Right cardiac atrium (tissue), 5 donors: ENCODE results near the gene GOLGA6C. TPM values are rescaled to one million over a fixed set of nuclear protein-coding genes. Genes with fewer than 3 reads are reported as not detected.
"Not testable (repeated sequence)": the region's sequence is repeated elsewhere in the genome, so short reads cannot be mapped to it uniquely, and the experiment has no call there.

Experiments used
- ATAC-seq, 2 donors: fragments of 200-7000 bp; cut with Tn5 transposase; one replicate each; pipeline versions ENCODE4 v1.8.0 to v1.9.1; 2020; ENCODE audit warnings: moderate library complexity in 2 of 2, mild to moderate bottlenecking in 1 of 2
- DNase-seq, 3 donors: peaks; one replicate each; pipeline ENCODE4 v3.0.0-alpha.2; 2020
- H3K27ac ChIP-seq: one replicate; pipeline ENCODE4 v1.5.1; 2013; ENCODE audit warnings: mild to moderate bottlenecking, low read length, control low read depth, moderate library complexity
- H3K27me3 ChIP-seq: one replicate; pipeline ENCODE4 v1.6.1; 2013; ENCODE audit not compliant: control insufficient read depth, insufficient read depth
- H3K4me1 ChIP-seq: one replicate; pipeline ENCODE4 v1.6.1; 2013; ENCODE audit warnings: low read length; ENCODE audit not compliant: control insufficient read depth, insufficient read depth
- H3K4me3 ChIP-seq: one replicate; pipeline ENCODE4 v1.5.1; 2013; ENCODE audit warnings: low read length, control low read depth
- H3K9me3 ChIP-seq: one replicate; pipeline ENCODE4 v1.6.1; 2013; ENCODE audit warnings: low read length; ENCODE audit not compliant: control insufficient read depth
- WGBS: extraction: QIAGEN DNeasy Blood & Tissue Kit; methylation state at CpG from one replicate; pipeline ENCODE4 v1.1.7; 2013; 5-methylcytosine and 5-hydroxymethylcytosine counted together
- intact Hi-C, 4 donors: fragments of 100-400 bp; cut with DNase I; formaldehyde crosslinking; loops; one replicate each; pipeline versions ENCODE4 v1.11.0 to v1.14.0; 2022 to 2023
- polyA plus RNA-seq: library from polyadenylated mRNA; stranded (reverse); fragments of 200-250 nt; gene quantifications from one replicate; pipeline ENCODE4 v1.2.3, GENCODE V29; 2013
- total RNA-seq, 4 donors: library from RNA; stranded (reverse); fragmentation: NEBNext Ultra II Directional; extraction: Animal tissue kit (Norgen Biotek cat#: 25700); gene quantifications; one replicate each; pipeline ENCODE4 v1.2.1, GENCODE V29; 2021
- donor health status: healthy with polysubstance abuse.
- donor health status: DM: no; HTN: yes; CAD: no.
- donor health status: DM: no; HTN: no; CAD: no.
- donor health status: DM: no; HTN: yes; CAD: no; lungs with severe emphysema.
- donor health status: DM: yes; HTN: yes; CAD: no.

The GOLGA6C gene
- total and polyA plus RNA-seq, 5 donors: not detected

GRCh38 chr15:75235051-75235673 is 23.0 kb upstream of the GOLGA6C start:
- Histone ChIP-seq H3K4me3 (no peak overlapping the region), H3K27ac (no peak overlapping the region), H3K4me1 (no peaks in the 10 kb centered on the region), H3K9me3 (no peaks in the 10 kb centered on the region), H3K27me3 (no peaks in the 10 kb centered on the region)
- intact Hi-C loops: loop anchor here in 1 of 4 donors (10.0 kb wide), 1 partner anchor 90 kb away; no protein-coding TSS in a partner anchor
- peak in 1 of 3 donors; percentile 27 for DNase-seq
- 85% methylated on average over 10 of the region's 10 CpGs for WGBS
- peak in 1 of 2 donors; percentile 9 for ATAC-seq

DNA sequence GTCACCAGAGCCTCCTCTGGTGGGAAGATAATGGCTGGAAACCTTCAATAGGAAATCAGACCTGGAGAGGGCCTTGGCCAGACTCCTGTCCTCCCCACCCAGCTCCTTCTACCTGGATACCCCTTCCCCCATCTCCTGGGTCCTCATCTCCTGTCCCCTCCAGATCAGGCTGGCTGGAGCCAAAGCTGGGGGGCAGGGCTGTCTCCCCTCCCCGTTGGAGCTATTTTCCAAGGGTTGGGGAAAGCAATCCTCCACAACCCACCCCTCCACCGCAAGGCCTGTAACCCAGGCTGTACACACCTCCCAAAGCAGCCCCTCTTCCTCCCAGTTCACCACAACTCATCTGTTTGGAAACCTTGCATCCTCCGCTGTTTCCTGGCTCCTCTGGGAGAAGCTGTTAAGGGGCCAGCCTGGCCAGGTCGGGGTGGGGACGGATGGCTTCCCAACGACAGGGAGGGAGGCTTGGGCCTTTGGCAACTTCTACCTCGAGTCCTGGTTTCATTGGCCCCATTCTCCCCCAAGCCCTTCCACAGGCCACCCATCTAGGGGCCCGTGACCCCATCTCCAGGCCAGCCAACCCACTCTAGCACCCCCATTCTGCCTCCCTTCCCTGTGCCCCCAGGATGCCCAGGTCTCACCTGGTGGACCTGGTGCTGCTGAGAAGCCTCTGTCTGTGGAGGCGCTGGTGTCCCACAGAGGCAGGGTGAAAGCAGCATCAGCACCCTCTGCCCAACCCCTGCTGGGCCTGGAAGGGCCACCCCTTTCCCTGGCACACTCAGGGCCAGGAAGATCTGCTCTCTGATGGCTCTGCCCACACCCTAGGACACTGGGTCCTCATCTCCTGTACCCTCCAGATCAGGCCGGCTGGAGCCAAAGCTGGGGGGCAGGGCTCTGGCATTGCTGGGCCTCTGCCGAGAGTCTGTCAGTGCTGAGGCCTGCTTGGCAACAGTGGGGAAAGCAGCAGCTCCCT is 22.1 kb upstream of the GOLGA6C start:
- Histone ChIP-seq H3K27ac (no peak overlapping the region), H3K27me3 (no peaks in the 10 kb centered on the region), H3K4me1 (no peaks in the 10 kb centered on the region), H3K4me3 (no peak overlapping the region), H3K9me3 (no peaks in the 10 kb centered on the region)
- intact Hi-C loops: loop anchor here in 1 of 4 donors (10.0 kb wide), 1 partner anchor 89 kb away; no protein-coding TSS in a partner anchor
- 82% methylated on average over 11 of the region's 11 CpGs for WGBS
- peak in 2 of 3 donors; percentile 66 to 73 for DNase-seq
- peak; percentile 42 to 71 for ATAC-seq

- no peaks in the 10 kb centered on the region for H3K27me3 ChIP-seq
- peak in 1 of 3 donors; percentile 36 for DNase-seq
- ATAC-seq: no peak
- intact Hi-C loops: loop anchor here in 1 of 4 donors (10.0 kb wide), 1 partner anchor 87 kb away; no protein-coding TSS in a partner anchor
- 73% methylated on average over 11 of the region's 11 CpGs for WGBS
- no peaks in the 10 kb centered on the region for H3K4me1 ChIP-seq
- H3K9me3 ChIP-seq: no peaks in the 10 kb centered on the region
- no peak overlapping the region for H3K27ac ChIP-seq
- H3K4me3 ChIP-seq: no peak overlapping the region
These were observed 20.7 kb upstream of the GOLGA6C start for GRCh38 chr15:75237316-75237982.

GRCh38 chr15:75238150-75238549 is 20.0 kb upstream of the GOLGA6C start:
- no peaks in the 10 kb centered on the region for H3K4me1 ChIP-seq
- H3K9me3 ChIP-seq: no peaks in the 10 kb centered on the region
- ATAC-seq: no peak
- intact Hi-C loops: loop anchor here in 1 of 4 donors (10.0 kb wide), 1 partner anchor 87 kb away; no protein-coding TSS in a partner anchor
- H3K27me3 ChIP-seq: no peaks in the 10 kb centered on the region
- no peak overlapping the region for H3K27ac ChIP-seq
- no peak overlapping the region for H3K4me3 ChIP-seq
- WGBS: 72% methylated on average over 5 of the region's 5 CpGs
- no peak for DNase-seq

DNA sequence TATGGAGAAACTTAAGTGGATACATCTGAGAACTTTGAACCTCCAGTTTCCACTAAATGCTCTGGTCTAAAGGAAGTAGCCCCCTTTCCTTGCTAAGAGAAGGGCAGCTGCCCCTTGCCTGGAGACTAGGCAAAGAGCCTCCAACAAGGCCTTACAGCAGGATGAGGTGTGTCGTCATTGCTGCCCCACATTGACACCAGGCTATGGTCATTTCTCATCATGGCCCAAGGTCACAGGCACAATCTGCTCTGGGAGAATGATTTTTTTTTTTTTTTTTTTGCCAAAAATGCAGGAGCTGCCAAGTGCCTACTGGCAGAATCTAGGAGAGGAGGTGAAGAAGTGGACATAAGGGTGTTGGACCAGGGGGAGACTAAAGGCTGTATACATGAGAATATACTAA is 12.4 kb upstream of the GOLGA6C start:
- intact Hi-C loops, H3K4me3 ChIP-seq, H3K27me3 ChIP-seq, H3K4me1 ChIP-seq, DNase-seq, H3K27ac ChIP-seq, H3K9me3 ChIP-seq, ATAC-seq: not testable (repeated sequence)
- WGBS: 83% methylated on average over 1 of the region's 1 CpG

DNA sequence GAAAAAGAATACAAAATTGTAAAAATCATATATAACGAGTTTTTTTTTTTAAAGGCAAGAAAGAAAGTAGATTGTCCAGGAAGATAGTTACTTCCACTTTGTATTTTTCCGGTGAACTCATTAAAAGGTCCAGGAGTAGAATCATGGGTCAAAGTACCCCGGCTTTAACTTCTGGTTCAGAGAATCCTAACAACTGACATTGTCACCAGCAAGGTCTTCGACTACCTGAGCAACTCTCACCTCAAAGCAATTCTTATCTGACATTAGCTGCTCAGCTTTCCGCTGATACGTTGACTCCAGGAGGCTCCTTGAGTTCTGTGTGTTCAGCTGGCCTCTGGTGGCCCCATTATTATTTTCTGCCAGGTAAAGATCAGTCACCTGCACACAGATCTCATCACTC is 9.1 kb upstream of the GOLGA6C start:
- H3K27ac ChIP-seq, H3K27me3 ChIP-seq, intact Hi-C loops, DNase-seq, H3K9me3 ChIP-seq, ATAC-seq, H3K4me1 ChIP-seq, H3K4me3 ChIP-seq: not testable (repeated sequence)
- WGBS: 71% methylated on average over 6 of the region's 6 CpGs

DNA sequence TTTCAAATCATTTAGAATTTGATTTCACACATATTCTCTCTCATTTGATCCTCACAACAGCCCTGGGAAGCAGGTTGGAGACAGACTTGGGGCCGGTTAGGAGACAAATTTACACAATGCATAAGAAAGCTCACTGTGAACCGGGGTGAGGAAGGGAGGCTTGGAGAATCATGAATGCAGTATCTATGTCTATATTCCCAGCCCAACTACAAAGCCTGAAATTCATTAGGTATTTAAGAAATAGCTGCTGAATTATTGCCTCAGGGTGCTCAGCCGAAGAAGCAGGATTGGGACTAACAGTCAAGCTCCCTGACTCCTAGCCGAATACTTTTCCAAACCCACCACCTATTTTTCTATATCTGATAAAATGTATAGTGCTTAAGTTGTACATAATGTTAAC is 8.4 kb upstream of the GOLGA6C start:
- Histone ChIP-seq H3K4me1 (no peaks in the 10 kb centered on the region), H3K4me3 (no peak overlapping the region), H3K27ac (no peak overlapping the region), H3K27me3 (no peaks in the 10 kb centered on the region), H3K9me3 (no peaks in the 10 kb centered on the region)
- WGBS: 63% methylated on average over 4 of the region's 4 CpGs
- no peak for DNase-seq
- no peak for ATAC-seq
- intact Hi-C loops: no loop called here

GRCh38 chr15:75251343-75251742 is 6.8 kb upstream of the GOLGA6C start:
- H3K27me3 ChIP-seq, H3K4me1 ChIP-seq, intact Hi-C loops, DNase-seq, H3K9me3 ChIP-seq, H3K27ac ChIP-seq, H3K4me3 ChIP-seq, ATAC-seq: not testable (repeated sequence)
- WGBS: 76% methylated on average over 4 of the region's 4 CpGs

GRCh38 chr15:75252285-75252684 is 5.8 kb upstream of the GOLGA6C start:
- ATAC-seq, H3K4me1 ChIP-seq, H3K4me3 ChIP-seq, intact Hi-C loops, H3K9me3 ChIP-seq, DNase-seq, H3K27ac ChIP-seq, H3K27me3 ChIP-seq: not testable (repeated sequence)
- WGBS: 83% methylated on average over 4 of the region's 4 CpGs

DNA sequence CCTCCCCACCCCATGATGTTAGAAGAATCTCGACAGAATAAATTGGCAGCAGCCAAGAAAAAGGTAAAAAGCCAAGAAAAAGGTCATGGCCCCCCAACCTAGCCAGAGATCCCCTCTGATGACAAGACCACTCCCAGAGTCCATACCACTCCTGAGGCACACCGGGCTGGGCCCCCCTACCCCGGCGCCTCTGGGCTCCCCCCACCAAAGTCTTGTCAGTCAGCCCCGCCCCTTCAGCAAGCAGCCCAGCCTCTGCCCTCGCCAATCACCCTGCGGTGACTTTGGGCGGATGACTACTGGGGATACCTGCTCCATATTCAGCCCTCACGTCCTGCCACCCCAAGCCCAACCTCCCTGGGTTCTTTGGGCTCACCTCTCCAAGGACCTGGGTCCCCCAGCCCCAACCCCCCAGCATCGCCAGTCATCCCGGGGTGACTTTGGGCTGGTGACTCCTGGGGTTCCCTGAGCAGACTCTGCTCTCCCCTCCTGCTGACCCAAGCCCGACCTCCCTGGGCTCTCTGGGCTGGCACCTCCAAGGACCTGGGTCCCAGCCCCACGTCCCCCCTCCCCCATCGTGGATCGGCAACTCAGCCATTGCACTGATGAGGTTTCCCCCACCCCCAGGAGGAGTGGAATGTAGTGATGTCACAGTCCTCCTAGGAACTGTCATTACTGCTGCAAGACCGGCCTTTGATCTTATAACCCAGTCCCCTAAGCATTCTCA is 648 bp downstream of the GOLGA6C start:
- H3K27me3 ChIP-seq, H3K4me3 ChIP-seq, intact Hi-C loops, DNase-seq, H3K4me1 ChIP-seq, H3K27ac ChIP-seq, ATAC-seq, H3K9me3 ChIP-seq: not testable (repeated sequence)
- WGBS: 77% methylated on average over 11 of the region's 16 CpGs
